ENCODE results near the gene KCNE2. TPM values are rescaled to one million over a fixed set of nuclear protein-coding genes. Genes with fewer than 3 reads are reported as not detected.

Gene KCNE2
- total and polyA plus RNA-seq, 2 experiments from 2014 or later = 0.33 TPM; not detected in 1

- Histone ChIP-seq H3K9ac (no peak overlapping the region), H3K79me2 (ENCODE audit: insufficient read depth) (no peaks in the 10 kb centered on the region), H2AFZ (no peak overlapping the region), H4K20me1 (ENCODE audit: insufficient read depth) (no peaks in the 10 kb centered on the region), H3K27ac (no peak overlapping the region), H3K36me3 (ENCODE audit: low read depth) (no peaks in the 10 kb centered on the region), H3K4me3 (no peak overlapping the region), H3K4me1 (ENCODE audit: insufficient read depth) (no peaks in the 10 kb centered on the region), H3F3A (ENCODE audit: insufficient read depth) (0 out of 2 replicates have a peak, but pooled peaks cover 3% of the 10 kb centered on the region), H3K9me2 (ENCODE audit: insufficient read depth) (no peaks in the 10 kb centered on the region), H3K4me2 (ENCODE audit: unreplicated experiment) (no peak overlapping the region), H3K9me3 (ENCODE audit: low read depth) (no peaks in the 10 kb centered on the region), H3K27me3 (replicated peaks; ENCODE audit: insufficient read depth) (peaks cover 15% of the 10 kb centered on the region)
- DNase-seq = peak; percentile 38
- 31 to 33% methylated on average over 6 of the region's 6 CpGs for WGBS, 2 experiments (ENCODE audit: low coverage in 1 of 2, low lambda C conversion rate in 2 of 2, missing lambda C conversion rate in 2 of 2)
- TF ChIP-seq EZH2 (IDR thresholded peaks at IDR 0.05; ENCODE audit: insufficient read depth, poor library complexity, severe bottlenecking) = no peak
- no peak for TF ChIP-seq EZH2phosphoT487 (IDR thresholded peaks at IDR 0.05; ENCODE audit: insufficient read depth, low read depth)
- in situ Hi-C loops (cut with MboI) = no loop called here
Observed at GRCh38 chr21:34351786-34352241, 12.0 kb upstream of the KCNE2 start.

- H3K36me3 ChIP-seq (ENCODE audit: low read depth) = no peaks in the 10 kb centered on the region
- H3K4me2 ChIP-seq (ENCODE audit: unreplicated experiment) = no peak overlapping the region
- H2AFZ ChIP-seq = no peak overlapping the region
- no peak overlapping the region for H3K4me3 ChIP-seq
- H3K27ac ChIP-seq = no peak overlapping the region
- no peaks in the 10 kb centered on the region for H3K9me2 ChIP-seq (ENCODE audit: insufficient read depth)
- no peak for DNase-seq
- in situ Hi-C loops (cut with MboI) = no loop called here
- H3K9me3 ChIP-seq (ENCODE audit: low read depth) = no peaks in the 10 kb centered on the region
- no peaks in the 10 kb centered on the region for H3K79me2 ChIP-seq (ENCODE audit: insufficient read depth)
- no peak overlapping the region for H3K9ac ChIP-seq
- no peaks in the 10 kb centered on the region for H4K20me1 ChIP-seq (ENCODE audit: insufficient read depth)
- TF ChIP-seq EZH2 (IDR thresholded peaks at IDR 0.05; ENCODE audit: insufficient read depth, poor library complexity, severe bottlenecking) (no peak), EZH2phosphoT487 (IDR thresholded peaks at IDR 0.05; ENCODE audit: insufficient read depth, low read depth) (no peak)
- peaks cover 12% of the 10 kb centered on the region for H3K27me3 ChIP-seq (replicated peaks; ENCODE audit: insufficient read depth)
- WGBS, 2 experiments (ENCODE audit: low coverage in 1 of 2, low lambda C conversion rate in 2 of 2, missing lambda C conversion rate in 2 of 2) = 69 to 71% methylated on average over 4 of the region's 4 CpGs
- no peaks in the 10 kb centered on the region for H3K4me1 ChIP-seq (ENCODE audit: insufficient read depth)
- 0 out of 2 replicates have a peak, but pooled peaks cover under 1% of the 10 kb centered on the region for H3F3A ChIP-seq (ENCODE audit: insufficient read depth)
Observed at GRCh38 chr21:34352556-34352955, 11.2 kb upstream of the KCNE2 start.

GRCh38 chr21:34353182-34353581, 10.6 kb upstream of the KCNE2 start:
- no peak overlapping the region for H3K4me2 ChIP-seq (ENCODE audit: unreplicated experiment)
- H3K27ac ChIP-seq = no peak overlapping the region
- H3F3A ChIP-seq (ENCODE audit: insufficient read depth) = no peaks in the 10 kb centered on the region
- WGBS, 2 experiments (ENCODE audit: low coverage in 1 of 2, low lambda C conversion rate in 2 of 2, missing lambda C conversion rate in 2 of 2) = 74 to 75% methylated on average over 6 of the region's 6 CpGs
- H3K27me3 ChIP-seq (replicated peaks; ENCODE audit: insufficient read depth) = peaks cover 12% of the 10 kb centered on the region
- TF ChIP-seq EZH2 (IDR thresholded peaks at IDR 0.05; ENCODE audit: insufficient read depth, poor library complexity, severe bottlenecking) (no peak), EZH2phosphoT487 (IDR thresholded peaks at IDR 0.05; ENCODE audit: insufficient read depth, low read depth) (no peak)
- no peaks in the 10 kb centered on the region for H3K9me3 ChIP-seq (ENCODE audit: low read depth)
- no peaks in the 10 kb centered on the region for H3K36me3 ChIP-seq (ENCODE audit: low read depth)
- no peaks in the 10 kb centered on the region for H4K20me1 ChIP-seq (ENCODE audit: insufficient read depth)
- in situ Hi-C loops (cut with MboI) = no loop called here
- no peaks in the 10 kb centered on the region for H3K79me2 ChIP-seq (ENCODE audit: insufficient read depth)
- no peaks in the 10 kb centered on the region for H3K4me1 ChIP-seq (ENCODE audit: insufficient read depth)
- no peak overlapping the region for H3K4me3 ChIP-seq
- no peak overlapping the region for H3K9ac ChIP-seq
- no peak overlapping the region for H2AFZ ChIP-seq
- H3K9me2 ChIP-seq (ENCODE audit: insufficient read depth) = no peaks in the 10 kb centered on the region
- no peak for DNase-seq

GRCh38 chr21:34354836-34355235, 9.0 kb upstream of the KCNE2 start:
- H3K4me2 ChIP-seq (ENCODE audit: unreplicated experiment) = no peak overlapping the region
- no peak for TF ChIP-seq EZH2phosphoT487 (IDR thresholded peaks at IDR 0.05; ENCODE audit: insufficient read depth, low read depth)
- no peaks in the 10 kb centered on the region for H4K20me1 ChIP-seq (ENCODE audit: insufficient read depth)
- no peak for DNase-seq
- no peaks in the 10 kb centered on the region for H3K36me3 ChIP-seq (ENCODE audit: low read depth)
- H3K4me1 ChIP-seq (ENCODE audit: insufficient read depth) = no peaks in the 10 kb centered on the region
- H3K27ac ChIP-seq = no peak overlapping the region
- H3K9me2 ChIP-seq (ENCODE audit: insufficient read depth) = no peaks in the 10 kb centered on the region
- H3F3A ChIP-seq (ENCODE audit: insufficient read depth) = no peaks in the 10 kb centered on the region
- H3K9ac ChIP-seq = no peak overlapping the region
- H3K27me3 ChIP-seq (replicated peaks; ENCODE audit: insufficient read depth) = peaks cover 21% of the 10 kb centered on the region
- WGBS, 2 experiments (ENCODE audit: low coverage in 1 of 2, low lambda C conversion rate in 2 of 2, missing lambda C conversion rate in 2 of 2) = 87 to 92% methylated on average over 4 of the region's 4 CpGs
- H3K4me3 ChIP-seq = no peak overlapping the region
- H3K79me2 ChIP-seq (ENCODE audit: insufficient read depth) = no peaks in the 10 kb centered on the region
- no peaks in the 10 kb centered on the region for H3K9me3 ChIP-seq (ENCODE audit: low read depth)
- no peak overlapping the region for H2AFZ ChIP-seq
- in situ Hi-C loops (cut with MboI) = no loop called here

GRCh38 chr21:34355570-34355969, 8.2 kb upstream of the KCNE2 start:
- Histone ChIP-seq H3K36me3 (ENCODE audit: low read depth) (no peaks in the 10 kb centered on the region), H3K4me1 (ENCODE audit: insufficient read depth) (no peaks in the 10 kb centered on the region), H3K79me2 (ENCODE audit: insufficient read depth) (no peaks in the 10 kb centered on the region), H3K4me3 (no peak overlapping the region), H3K4me2 (ENCODE audit: unreplicated experiment) (no peak overlapping the region), H2AFZ (no peak overlapping the region), H3K27ac (no peak overlapping the region), H3K9me2 (ENCODE audit: insufficient read depth) (no peaks in the 10 kb centered on the region), H3K27me3 (replicated peaks; ENCODE audit: insufficient read depth) (peaks cover 21% of the 10 kb centered on the region), H3K9me3 (ENCODE audit: low read depth) (no peaks in the 10 kb centered on the region), H3F3A (ENCODE audit: insufficient read depth) (no peaks in the 10 kb centered on the region), H3K9ac (no peak overlapping the region), H4K20me1 (ENCODE audit: insufficient read depth) (no peaks in the 10 kb centered on the region)
- in situ Hi-C loops (cut with MboI) = no loop called here
- DNase-seq = no peak
- WGBS, 2 experiments (ENCODE audit: low coverage in 1 of 2, low lambda C conversion rate in 2 of 2, missing lambda C conversion rate in 2 of 2) = 82 to 90% methylated on average over 5 of the region's 5 CpGs
- no peak for TF ChIP-seq EZH2phosphoT487 (IDR thresholded peaks at IDR 0.05; ENCODE audit: insufficient read depth, low read depth)
- TF ChIP-seq EZH2 (IDR thresholded peaks at IDR 0.05; ENCODE audit: insufficient read depth, poor library complexity, severe bottlenecking) = no peak
